Astrocyte of the hippocampus (primary cell): ENCODE results near the gene FOXJ1.

Source experiments
- DNase-seq: peaks from one replicate; pipeline ENCODE4 v3.0.0; 2011; ENCODE audit warnings: low read depth, low spot score

The FOXJ1 gene

DNA sequence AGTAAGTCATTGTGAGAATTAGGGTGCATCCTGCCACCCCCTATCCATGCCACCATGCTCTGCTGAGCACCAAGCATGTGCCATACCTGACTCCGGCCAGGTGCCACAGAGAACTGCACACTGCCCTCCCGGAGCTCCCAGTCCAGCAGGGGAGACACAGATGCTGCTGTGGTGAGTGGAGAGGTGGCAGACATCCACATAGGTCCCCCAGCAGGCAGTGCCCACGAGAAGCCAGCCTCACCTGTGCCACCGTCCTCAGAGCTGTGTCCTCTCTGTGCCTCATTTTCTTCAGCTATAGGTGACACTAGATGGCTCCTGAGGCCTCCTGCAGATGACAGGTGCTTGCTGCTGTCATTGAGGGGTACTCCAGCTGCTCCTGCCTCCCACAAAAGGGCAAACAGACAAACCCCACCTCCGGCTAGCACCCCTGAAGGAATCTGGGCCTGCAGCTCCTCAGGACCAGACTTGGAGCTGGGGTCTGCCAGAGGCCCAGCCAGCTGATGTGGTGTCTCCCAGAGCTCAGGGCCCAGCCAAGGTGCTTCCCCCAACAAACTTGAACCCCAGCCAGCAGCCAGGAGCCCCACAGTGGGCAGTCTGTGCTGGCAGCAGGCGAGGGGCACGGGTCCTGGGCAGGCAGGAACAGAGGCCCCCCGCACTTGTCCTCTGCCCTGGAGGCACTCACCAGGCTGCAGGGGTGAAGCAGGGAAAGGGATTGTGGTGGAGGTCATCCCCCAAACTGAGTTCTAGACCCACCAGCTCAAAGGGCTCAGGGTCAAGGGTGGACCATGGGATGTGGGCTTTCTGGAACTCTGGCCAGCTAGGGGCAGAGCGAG is 17.1 kb downstream of the FOXJ1 start:
- DNase-seq: no peak

DNA sequence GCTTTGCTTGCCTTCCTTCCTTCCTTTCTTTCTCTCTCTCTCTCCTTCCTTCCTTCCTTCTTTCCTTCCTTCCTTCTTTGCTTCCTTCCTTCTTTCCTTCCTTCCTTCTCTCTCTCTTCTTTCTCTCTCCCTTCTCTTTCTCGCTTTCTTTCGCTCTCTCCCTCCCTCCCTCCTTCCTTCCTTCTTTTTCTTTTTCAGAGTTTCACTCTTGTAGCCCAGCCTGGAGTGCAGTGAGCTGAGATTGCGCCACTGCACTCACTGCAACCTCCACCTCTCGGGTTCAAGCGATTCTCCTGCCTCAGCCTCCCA is 17.9 kb downstream of the FOXJ1 start:
- no peak for DNase-seq

GRCh38 chr17:76122431-76123190 is 18.4 kb downstream of the FOXJ1 start:
- no peak for DNase-seq

- peak; percentile 47 for DNase-seq
Measured at GRCh38 chr17:76121932-76122430, 19.1 kb downstream of the FOXJ1 start.

DNA sequence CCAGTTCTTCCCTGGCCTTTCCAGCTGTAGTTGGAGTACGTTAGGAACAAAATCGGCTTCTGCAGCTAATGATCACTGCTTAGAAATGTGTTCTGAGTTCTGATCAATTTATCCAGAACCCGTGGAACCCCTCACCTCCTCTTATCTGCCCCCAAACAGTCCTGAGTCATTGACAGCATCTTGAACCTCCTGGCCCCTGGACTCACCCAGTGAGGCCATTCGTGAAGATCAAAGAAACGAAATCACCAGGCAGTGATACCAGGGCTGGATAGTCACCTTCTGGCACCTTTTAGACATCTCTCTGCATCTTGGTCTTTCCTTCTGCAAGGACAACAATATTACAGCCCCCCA is 20.4 kb downstream of the FOXJ1 start:
- DNase-seq: no peak

- DNase-seq: no peak
Measured at GRCh38 chr17:76119409-76120371, 21.4 kb downstream of the FOXJ1 start.

GRCh38 chr17:76115138-76115754 is 25.8 kb downstream of the FOXJ1 start:
- DNase-seq: no peak

GRCh38 chr17:76111956-76112355 is 29.1 kb downstream of the FOXJ1 start:
- DNase-seq: no peak

- DNase-seq: no peak
Measured at GRCh38 chr17:76107509-76107908, 33.5 kb downstream of the FOXJ1 start.

DNA sequence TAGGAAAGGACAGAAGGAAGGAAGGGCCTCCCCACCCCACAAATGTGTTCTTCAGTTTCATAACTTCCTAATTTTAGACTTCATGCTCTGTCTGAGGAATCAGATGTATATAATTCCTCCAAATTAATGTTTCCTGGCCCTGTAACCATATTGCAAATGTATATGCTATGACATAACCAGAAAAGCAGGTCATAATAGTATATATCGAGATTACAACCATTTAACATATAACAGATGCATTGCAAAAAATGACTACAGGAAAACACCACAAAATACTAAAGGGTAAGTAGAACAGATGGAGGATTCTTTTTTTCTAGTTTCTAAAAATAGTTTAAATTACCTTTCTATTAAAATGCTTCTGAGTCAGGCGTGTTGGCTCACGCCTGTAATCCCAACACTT is 34.3 kb downstream of the FOXJ1 start:
- no peak for DNase-seq

- DNase-seq: no peak
Measured at GRCh38 chr17:76104896-76105231, 36.2 kb downstream of the FOXJ1 start.

- DNase-seq: no peak
Measured at GRCh38 chr17:76104140-76104895, 36.7 kb downstream of the FOXJ1 start.

DNA sequence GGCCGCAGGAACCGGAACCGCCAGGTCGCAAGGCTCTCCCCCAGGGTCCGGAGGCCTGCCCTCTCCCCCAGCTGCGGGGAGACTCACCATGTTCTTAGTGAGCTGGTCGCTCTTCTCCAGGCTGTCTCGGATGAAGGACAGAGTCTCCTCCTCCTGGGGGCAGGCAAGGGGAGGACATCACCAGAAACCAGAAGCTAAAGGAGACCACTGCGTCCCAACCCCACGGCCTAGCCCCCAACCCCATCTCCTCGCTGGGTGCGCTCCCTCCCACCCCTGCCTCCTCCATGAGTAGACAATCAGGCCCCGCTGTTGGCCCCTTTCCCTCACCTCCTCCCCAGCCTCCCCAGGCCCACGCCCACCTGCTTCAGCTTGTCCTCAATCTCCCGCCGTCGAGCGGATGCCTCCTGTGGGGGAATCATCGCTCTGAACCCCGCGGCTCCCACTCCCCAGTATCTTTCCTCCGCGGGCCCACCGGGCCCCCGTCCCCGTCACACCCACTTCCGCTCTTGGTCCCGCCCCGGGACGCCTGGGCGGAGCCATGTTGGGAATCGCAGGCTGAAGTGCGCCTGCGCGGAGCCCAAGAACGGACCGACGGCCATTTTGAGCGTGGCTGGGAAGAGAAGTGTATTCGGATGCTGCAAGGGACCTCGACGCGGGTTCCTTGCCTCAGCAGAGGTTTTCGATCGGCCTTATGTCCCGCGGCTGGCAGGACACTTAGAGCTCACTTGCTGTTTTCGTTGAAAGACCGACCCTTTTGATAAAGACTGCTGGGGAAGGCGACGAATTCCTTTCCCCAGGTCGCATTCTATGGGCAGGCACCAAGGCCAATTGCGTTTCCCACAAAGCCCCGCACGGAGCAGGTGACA is 37.5 kb downstream of the FOXJ1 start, which contains the start of gene EXOC7:
TSS of gene EXOC7 (minus strand) at position 514 of the 866 bp plus-strand sequence. CDS start at position 419, 95 bp downstream.
- DNase-seq: peak; percentile 98

- no peak for DNase-seq
Measured at GRCh38 chr17:76102944-76103273, 38.1 kb downstream of the FOXJ1 start.

DNA sequence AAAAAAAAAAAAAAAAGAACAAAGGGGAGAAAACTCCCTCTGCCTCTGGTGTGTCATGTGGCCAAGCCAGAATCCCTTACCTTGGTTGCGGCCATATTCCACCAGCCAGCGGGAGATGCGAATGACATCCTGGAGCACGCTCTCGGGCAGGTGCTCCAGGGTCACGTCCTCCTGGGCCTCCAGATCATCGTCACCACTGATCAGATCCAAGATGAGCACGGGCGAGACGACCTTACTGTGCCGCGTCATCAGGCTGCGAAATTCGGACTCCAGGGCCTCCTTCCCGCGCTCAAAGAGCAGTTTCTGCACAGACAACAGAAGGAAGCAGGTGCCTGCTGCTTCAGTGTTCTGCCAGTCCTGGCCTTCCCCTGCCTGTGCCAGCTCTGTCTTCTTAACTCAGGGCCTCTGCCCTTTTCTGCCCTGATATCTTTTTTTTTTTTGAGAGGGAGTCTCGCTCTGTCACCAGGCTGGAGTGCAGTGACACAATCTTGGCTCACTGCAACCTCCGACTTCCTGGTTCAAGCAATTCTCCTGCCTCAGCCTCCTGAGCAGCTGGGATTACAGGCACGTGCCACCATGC is 43.2 kb downstream of the FOXJ1 start:
- DNase-seq: no peak

DNA sequence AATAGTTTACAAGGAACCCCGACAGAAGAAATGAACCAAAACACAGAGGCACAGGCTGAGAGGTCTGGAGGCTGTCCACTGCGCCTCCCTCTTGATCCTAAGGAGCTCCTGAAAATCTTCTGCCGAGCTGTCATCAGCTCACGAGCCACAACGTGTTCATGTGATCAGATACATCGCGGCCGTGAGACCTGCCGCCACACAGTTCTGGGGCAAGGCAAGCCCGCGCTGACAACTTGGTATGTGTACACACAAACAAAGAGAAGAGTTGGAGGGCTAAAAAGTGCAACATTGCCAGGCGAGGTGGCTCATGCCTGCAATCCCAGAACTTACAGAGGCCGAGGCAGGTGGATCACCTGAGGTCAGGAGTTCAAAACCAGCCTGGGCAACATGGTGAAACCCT is 45.1 kb downstream of the FOXJ1 start:
- no peak for DNase-seq

- no peak for DNase-seq
Measured at GRCh38 chr17:76094046-76094445, 47.0 kb downstream of the FOXJ1 start.

DNA sequence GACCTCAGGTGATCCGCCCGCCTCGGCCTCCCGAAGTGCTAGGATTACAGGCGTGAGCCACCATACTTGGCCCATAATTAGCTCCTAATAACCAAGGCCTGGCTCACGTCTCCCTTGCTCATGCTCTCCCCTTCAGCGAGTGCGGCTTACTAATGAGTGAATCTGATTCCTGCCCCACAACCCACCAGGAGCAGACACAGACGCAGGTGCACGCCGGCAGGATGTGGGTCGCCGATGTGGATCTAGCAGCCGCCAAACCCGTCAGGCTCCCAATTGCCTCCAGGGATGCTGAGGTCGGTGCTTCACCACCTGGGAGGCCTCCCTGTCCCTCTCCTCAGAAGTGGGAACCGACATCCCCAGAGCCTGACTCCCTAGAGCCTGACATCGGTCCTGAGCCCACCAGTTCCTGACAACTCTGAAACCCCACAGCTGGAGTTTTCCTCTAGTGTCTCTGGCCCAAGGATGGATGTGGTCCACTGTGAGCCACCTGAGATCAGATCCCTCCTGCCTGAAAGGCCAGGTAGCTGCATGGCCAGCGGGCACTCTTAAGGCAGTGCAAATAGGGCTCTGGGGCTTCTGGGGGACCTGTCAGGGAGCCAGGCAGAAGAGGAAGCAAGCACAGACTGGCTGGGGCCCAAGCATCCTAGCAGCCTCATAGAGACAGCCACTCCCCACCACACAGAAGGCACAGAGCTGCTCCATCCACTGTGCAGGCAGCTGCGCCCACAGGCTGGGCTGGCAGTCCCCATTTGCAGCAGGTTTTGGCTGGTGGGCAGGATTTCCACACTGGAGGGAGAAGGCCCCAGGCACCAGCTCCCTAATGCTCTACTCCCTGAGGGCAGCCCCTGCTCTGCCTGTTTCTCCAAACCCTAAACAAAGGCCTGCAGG is 48.3 kb downstream of the FOXJ1 start:
- DNase-seq: no peak
